Psoas muscle (tissue), 8 donors: Measurements from ENCODE around the gene TMEM88. TPM values are rescaled to one million over a fixed set of nuclear protein-coding genes. Genes with fewer than 3 reads are reported as not detected.

Experiments used
- ATAC-seq, 4 donors: fragments of 200-7000 bp; cut with Tn5 transposase; one replicate each; pipeline ENCODE4 v1.9.1; 2020; ENCODE audit warnings: moderate library complexity in 3 of 4, mild to moderate bottlenecking in 2 of 4
- DNase-seq, 2 donors: peaks; one replicate each; pipeline ENCODE4 v3.0.0-alpha.2; 2020
- H3K27ac ChIP-seq: fragments of 200-600 bp; one replicate; pipeline ENCODE4 v1.8.0; 2022
- H3K27me3 ChIP-seq, 3 donors: fragments of 200-600 bp in 1 of 3; one replicate each; pipeline versions ENCODE4 v1.6.1 to v1.8.0; 2013 to 2022; ENCODE audit warnings: low read length in 2 of 3, mild to moderate bottlenecking in 2 of 3, moderate library complexity in 1 of 3; ENCODE audit not compliant: insufficient read depth in 3 of 3
- H3K36me3 ChIP-seq, 2 donors: fragments of 200-600 bp in 1 of 2; one replicate each; pipeline versions ENCODE4 v1.6.1 to v1.8.0; 2013 to 2022; ENCODE audit warnings: low read depth in 1 of 2, mild to moderate bottlenecking in 1 of 2, moderate library complexity in 1 of 2; ENCODE audit not compliant: insufficient read depth in 1 of 2
- H3K4me1 ChIP-seq: fragments of 200-600 bp; one replicate; pipeline ENCODE4 v1.8.0; 2022
- H3K4me3 ChIP-seq: fragments of 200-600 bp; one replicate; pipeline ENCODE4 v1.8.0; 2022; ENCODE audit warnings: mild to moderate bottlenecking
- H3K9me3 ChIP-seq: fragments of 200-600 bp; one replicate; pipeline ENCODE4 v1.8.0; 2022
- CTCF ChIP-seq: fragments of 200-600 bp; IDR thresholded peaks from one replicate; pipeline ENCODE4 v1.8.0; 2022; ENCODE audit warnings: antibody characterized with exemption
- WGBS, 3 donors: extraction: QIAGEN DNeasy Blood & Tissue Kit; methylation state at CpG; one replicate each; pipeline versions ENCODE4 v1.1.6 to v1.1.7; 2013; 5-methylcytosine and 5-hydroxymethylcytosine counted together
- intact Hi-C, 2 donors: fragments of 100-400 bp; cut with DNase I; formaldehyde crosslinking; loops; one replicate each; pipeline versions ENCODE4 v1.11.0 to v1.14.2; 2022
- polyA plus RNA-seq, 3 donors: library from polyadenylated mRNA; stranded (reverse); fragments of 200-250 nt; gene quantifications; one replicate each; pipeline ENCODE4 v1.2.3, GENCODE V29; 2013
- total RNA-seq, 4 donors: library from RNA; stranded (reverse); fragmentation: NEBNext Ultra II Directional in 2 of 4; extraction: Animal tissue kit (Norgen Biotek cat#: 25700) in 2 of 4; gene quantifications; one replicate each; pipeline versions ENCODE4 v1.2.1 to v1.2.4, GENCODE V29; 2021 to 2023
- donor health status: healthy with polysubstance abuse.
- donor health status: DM: no; HTN: no; CAD: no; lungs with moderate emphysema.
- donor health status: Bipolar disorder and iron deficiency.
- donor health status: healthy.
- donor health status: DM: yes; HTN: yes; CAD: no.
- donor health status: DM: no; HTN: no; CAD: no.
- donor health status: DM: no; HTN: no; CAD: no.
- donor health status: DM: yes; HTN: yes; CAD: no.

Gene TMEM88
- total and polyA plus RNA-seq, 7 donors = 16.3 to 57.4 (median 24.0) TPM

GRCh38 chr17:7887038-7887481 is 32.2 kb downstream of the TMEM88 start:
- Histone ChIP-seq H3K4me1 (peaks cover 46% of the 10 kb centered on the region), H3K36me3 (peaks cover 0 to 6% of the 10 kb centered on the region in 2 donors), H3K27me3 (peaks cover 0 to 32% (median 0%) of the 10 kb centered on the region in 3 donors), H3K27ac (peak overlapping the region; percentile 66), H3K4me3 (peak overlapping the region; percentile 81), H3K9me3 (no peaks in the 10 kb centered on the region)
- WGBS, 3 donors = 3 to 9% (median 4%) methylated on average over 8 of the region's 8 CpGs
- ATAC-seq (no peak), DNase-seq (no peak)
- intact Hi-C loops = no loop called here
- TF ChIP-seq CTCF = no peak

GRCh38 chr17:7887482-7888183 is 32.8 kb downstream of the TMEM88 start:
- Histone ChIP-seq H3K9me3 (no peaks in the 10 kb centered on the region), H3K27ac (peak overlapping the region; percentile 70), H3K27me3 (peaks cover 0 to 30% (median 0%) of the 10 kb centered on the region in 3 donors), H3K4me3 (peak overlapping the region; percentile 81), H3K4me1 (peaks cover 46% of the 10 kb centered on the region), H3K36me3 (peaks cover 0 to 6% of the 10 kb centered on the region in 2 donors)
- ATAC-seq (peak; percentile 77 to 83 (median 80)), DNase-seq (peak; percentile 90 to 92)
- intact Hi-C loops = no loop called here
- WGBS, 3 donors = 0% methylated on average over 32 to 35 of the region's 35 CpGs
- TF ChIP-seq CTCF = no peak

GRCh38 chr17:7888184-7888920 is 33.5 kb downstream of the TMEM88 start, which contains the start of gene CHD3:
CHD3 (plus strand) TSS chr17:7888789; CDS start chr17:7889001, 212 bp downstream.
- intact Hi-C loops = no loop called here
- peaks cover 0 to 6% of the 10 kb centered on the region in 2 donors for H3K36me3 ChIP-seq
- H3K27ac ChIP-seq = peak within 1 kb of the TSS; percentile 70
- peaks cover 0 to 24% (median 0%) of the 10 kb centered on the region in 3 donors for H3K27me3 ChIP-seq
- no peak for TF ChIP-seq CTCF
- no peak for DNase-seq
- H3K4me1 ChIP-seq = peaks cover 46% of the 10 kb centered on the region
- H3K9me3 ChIP-seq = no peaks in the 10 kb centered on the region
- WGBS, 3 donors = 17 to 25% (median 18%) methylated on average over 18 of the region's 18 CpGs
- H3K4me3 ChIP-seq = peak within 1 kb of the TSS; percentile 81
- ATAC-seq = peak in 1 of 4 donors; percentile 5

- intact Hi-C loops = no loop called here
These were observed 34.5 kb downstream of the TMEM88 start for GRCh38 chr17:7889166-7889955.

More at GRCh38 chr17:7889166-7889955, 34.5 kb downstream of the TMEM88 start:
- Histone ChIP-seq H3K9me3 (no peaks in the 10 kb centered on the region), H3K4me3 (peak overlapping the region; percentile 28), H3K27ac (peak overlapping the region; percentile 70), H3K27me3 (peaks cover 0 to 18% (median 0%) of the 10 kb centered on the region in 3 donors), H3K36me3 (peaks cover 0 to 14% of the 10 kb centered on the region in 2 donors), H3K4me1 (peaks cover 46% of the 10 kb centered on the region)
- WGBS, 3 donors = 21 to 25% (median 22%) methylated on average over 11 of the region's 11 CpGs
- peak; percentile 56 for TF ChIP-seq CTCF
- peak; percentile 91 to 92 (median 92) for ATAC-seq
- DNase-seq = peak; percentile 97 to 99
